NCI-H460 (cell line): ENCODE measurements around the gene RREB1. TPM values are rescaled to one million over a fixed set of nuclear protein-coding genes. Genes with fewer than 3 reads are reported as not detected.

Experiments
- DNase-seq: peaks from one replicate; pipeline ENCODE4 v3.0.0-alpha.2; 2016; ENCODE audit warnings: low read depth; ENCODE audit errors: extremely low read depth
- total RNA-seq: library from RNA; depleted of rRNA; stranded (reverse); fragments of >200 nt; shearing (Covaris generic); gene quantifications from 2 replicates; pipeline ENCODE4 v1.2.3, GENCODE V29; 2014

The RREB1 gene
- total RNA-seq, 1 experiment from 2014 or later, result 8.7 TPM

GRCh38 chr6:7157752-7158616 is 50.2 kb downstream of the RREB1 start:
- no peak for DNase-seq

- DNase-seq, result no peak
Observed at GRCh38 chr6:7159790-7160525, 52.2 kb downstream of the RREB1 start.

GRCh38 chr6:7161253-7161623 is 53.5 kb downstream of the RREB1 start:
- no peak for DNase-seq

GRCh38 chr6:7161845-7162244 is 54.1 kb downstream of the RREB1 start:
- no peak for DNase-seq

- DNase-seq, result no peak
Observed at GRCh38 chr6:7163661-7164071, 55.9 kb downstream of the RREB1 start.

GRCh38 chr6:7164536-7165001 is 56.8 kb downstream of the RREB1 start:
- no peak for DNase-seq

GRCh38 chr6:7165002-7165889 is 57.5 kb downstream of the RREB1 start:
- no peak for DNase-seq

GRCh38 chr6:7165890-7166267 is 58.1 kb downstream of the RREB1 start:
- DNase-seq, result no peak

- DNase-seq, result no peak
Observed at GRCh38 chr6:7166410-7167293, 58.9 kb downstream of the RREB1 start.

- no peak for DNase-seq
Observed at GRCh38 chr6:7169296-7169721, 61.5 kb downstream of the RREB1 start.

GRCh38 chr6:7170117-7170732 is 62.5 kb downstream of the RREB1 start:
- DNase-seq, result no peak

GRCh38 chr6:7171119-7171518 is 63.4 kb downstream of the RREB1 start:
- no peak for DNase-seq

GRCh38 chr6:7171733-7172132 is 64.0 kb downstream of the RREB1 start:
- no peak for DNase-seq

- DNase-seq, result no peak
Observed at GRCh38 chr6:7172649-7173048, 64.9 kb downstream of the RREB1 start.

- no peak for DNase-seq
Observed at GRCh38 chr6:7173843-7174503, 66.2 kb downstream of the RREB1 start.

GRCh38 chr6:7175462-7175861 is 67.7 kb downstream of the RREB1 start:
- no peak for DNase-seq

GRCh38 chr6:7176208-7176607 is 68.4 kb downstream of the RREB1 start:
- no peak for DNase-seq

GRCh38 chr6:7178280-7178679 is 70.5 kb downstream of the RREB1 start:
- DNase-seq, result no peak

- DNase-seq, result no peak
Observed at GRCh38 chr6:7180751-7181150, 73.0 kb downstream of the RREB1 start.
